HFFc6 (cell line): ENCODE data around the gene MTNR1A. TPM values are rescaled to one million over a fixed set of nuclear protein-coding genes. Genes with fewer than 3 reads are reported as not detected.

Experiments used
- DNase-seq: peaks from one replicate; pipeline ENCODE4 v3.0.0-alpha.2; 2018
- H3K27ac Mint-ChIP-seq: 2 replicates; pipeline ENCODE4 v1.8.0; 2020; ENCODE audit warnings: mild to moderate bottlenecking, mixed read lengths
- H3K27me3 Mint-ChIP-seq: 2 replicates; pipeline ENCODE4 v1.8.0; 2021; ENCODE audit warnings: mild to moderate bottlenecking, moderate library complexity, mixed read lengths; ENCODE audit not compliant: insufficient read depth
- H3K36me3 Mint-ChIP-seq: 2 replicates; pipeline ENCODE4 v1.8.0; 2021; ENCODE audit warnings: low read depth, mixed read lengths
- H3K4me1 Mint-ChIP-seq: 2 replicates; pipeline ENCODE4 v1.8.0; 2020; ENCODE audit warnings: low read depth, mixed read lengths
- H3K4me3 Mint-ChIP-seq: 2 replicates; pipeline ENCODE4 v1.8.0; 2020; ENCODE audit warnings: mild to moderate bottlenecking, moderate library complexity, mixed read lengths
- H3K9me3 Mint-ChIP-seq: 2 replicates; pipeline ENCODE4 v1.8.0; 2020; ENCODE audit warnings: mild to moderate bottlenecking, mixed read lengths
- long read RNA-seq: library from polyadenylated mRNA; unstranded; transcript quantifications from one replicate; pipeline ENCODE4 v2.0.0, GENCODE V29; 2019
- total RNA-seq, 6 experiments: library from RNA; stranded (reverse); fragmentation: NEBNext Ultra II Directional; extraction: Animal tissue kit (Norgen Biotek cat#: 25700); gene quantifications; 2 replicates in 1 of 6; 3 replicates in 5 of 6; pipeline ENCODE4 v1.2.3, GENCODE V29; 2021
- TF ChIP-seq, protein P1 (sequence below): fragments of 200-600 bp; sonication (generic); IDR thresholded peaks from 2 replicates; pipeline ENCODE4 v1.5.0; 2021; ENCODE audit warnings: antibody characterized with exemption, mild to moderate bottlenecking

Gene MTNR1A
- not detected for total RNA-seq
- long read RNA-seq: 0 reads

DNA sequence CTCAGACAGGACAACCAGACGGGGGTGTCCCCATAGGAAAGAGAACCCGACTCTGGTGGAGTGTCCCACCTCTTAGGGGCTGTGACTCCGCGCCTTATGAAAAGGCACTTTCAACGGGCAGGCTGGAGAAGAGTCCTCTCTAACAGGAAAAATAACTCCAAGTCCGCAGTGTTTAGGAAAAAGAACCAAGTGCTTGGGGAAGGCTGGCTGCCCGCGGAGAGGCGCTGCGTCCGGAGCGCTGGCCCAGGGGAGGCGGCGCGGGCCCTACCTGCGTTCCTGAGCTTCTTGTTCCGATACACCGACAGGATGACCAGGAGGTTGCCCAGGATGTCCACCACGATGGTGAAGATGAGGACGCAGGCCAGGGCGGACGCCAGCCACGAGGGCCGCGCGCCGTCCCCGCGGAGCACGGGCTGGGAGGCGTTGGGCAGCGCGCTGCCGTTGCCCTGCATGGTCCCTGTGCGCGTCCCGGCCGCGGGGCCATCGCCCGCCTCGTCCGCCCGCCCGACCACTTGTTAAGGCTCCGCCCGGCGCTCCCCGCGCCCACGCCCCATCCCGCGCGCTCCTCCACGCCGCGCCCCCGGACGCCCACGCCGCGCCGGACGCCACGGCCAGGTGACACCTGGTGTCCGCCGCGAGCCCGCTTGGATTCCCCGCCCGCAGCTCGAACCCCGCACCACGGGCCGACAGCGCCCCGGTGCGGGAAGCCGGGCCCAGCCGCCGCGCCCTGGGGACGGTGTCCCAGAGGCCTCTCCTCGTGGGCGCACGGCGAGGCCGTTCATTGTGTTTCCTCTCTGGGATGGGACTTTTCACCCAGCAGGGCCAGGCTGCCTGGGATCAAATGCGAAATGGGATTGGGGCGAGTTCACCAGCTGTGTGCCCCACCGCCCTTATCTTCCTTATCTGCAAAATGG, at the start of gene MTNR1A:
TSS of gene MTNR1A (minus strand) at position 654 of the 914 bp plus-strand sequence. CDS start at position 452, 202 bp downstream.
- TF ChIP-seq, protein P1, sequence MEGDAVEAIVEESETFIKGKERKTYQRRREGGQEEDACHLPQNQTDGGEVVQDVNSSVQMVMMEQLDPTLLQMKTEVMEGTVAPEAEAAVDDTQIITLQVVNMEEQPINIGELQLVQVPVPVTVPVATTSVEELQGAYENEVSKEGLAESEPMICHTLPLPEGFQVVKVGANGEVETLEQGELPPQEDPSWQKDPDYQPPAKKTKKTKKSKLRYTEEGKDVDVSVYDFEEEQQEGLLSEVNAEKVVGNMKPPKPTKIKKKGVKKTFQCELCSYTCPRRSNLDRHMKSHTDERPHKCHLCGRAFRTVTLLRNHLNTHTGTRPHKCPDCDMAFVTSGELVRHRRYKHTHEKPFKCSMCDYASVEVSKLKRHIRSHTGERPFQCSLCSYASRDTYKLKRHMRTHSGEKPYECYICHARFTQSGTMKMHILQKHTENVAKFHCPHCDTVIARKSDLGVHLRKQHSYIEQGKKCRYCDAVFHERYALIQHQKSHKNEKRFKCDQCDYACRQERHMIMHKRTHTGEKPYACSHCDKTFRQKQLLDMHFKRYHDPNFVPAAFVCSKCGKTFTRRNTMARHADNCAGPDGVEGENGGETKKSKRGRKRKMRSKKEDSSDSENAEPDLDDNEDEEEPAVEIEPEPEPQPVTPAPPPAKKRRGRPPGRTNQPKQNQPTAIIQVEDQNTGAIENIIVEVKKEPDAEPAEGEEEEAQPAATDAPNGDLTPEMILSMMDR: no peak
- no peak within 1 kb of the TSS for H3K27ac Mint-ChIP-seq

DNA sequence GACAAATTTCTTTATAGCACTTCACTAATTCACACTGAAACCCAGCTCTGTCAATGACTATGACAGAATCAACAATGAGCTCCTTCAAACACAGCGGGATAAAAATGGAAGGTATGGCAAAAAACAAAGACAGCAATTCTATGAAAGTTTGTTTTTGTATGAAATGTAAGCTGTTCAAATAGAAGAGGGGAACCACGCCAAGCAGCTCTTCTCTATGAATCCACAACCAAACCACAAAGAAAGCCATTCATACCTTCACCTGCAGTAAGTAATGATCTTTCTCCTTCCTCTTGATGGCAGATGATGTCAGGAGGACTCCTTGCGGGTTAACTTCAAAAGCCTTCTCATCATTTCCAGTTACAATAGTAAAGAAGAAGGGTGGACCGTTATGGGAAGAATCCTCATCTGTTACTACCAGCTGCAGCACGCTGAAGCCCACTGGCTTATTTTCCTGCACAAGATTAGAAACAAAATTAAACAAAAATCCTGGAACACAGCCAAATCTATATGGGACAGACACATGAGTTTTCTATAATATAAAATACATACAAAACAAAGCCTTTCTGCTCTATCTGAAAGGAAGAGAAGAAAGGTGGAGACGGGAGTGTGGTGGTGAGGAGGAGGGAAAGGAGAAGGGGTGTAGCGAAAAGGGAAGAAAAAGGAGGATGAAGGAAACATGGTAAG, 48.9 kb upstream of the MTNR1A start:
- Mint-ChIP-seq H3K27ac (peak overlapping the region; percentile 19), H3K27me3 (peaks cover 4% of the 10 kb centered on the region), H3K9me3 (no peaks in the 10 kb centered on the region), H3K36me3 (peaks cover 88% of the 10 kb centered on the region), H3K4me1 (peaks cover 27% of the 10 kb centered on the region), H3K4me3 (no peak overlapping the region; the same call in 1 of the 2 replicates)
- DNase-seq: no peak
- TF ChIP-seq, protein P1: no peak

More for the DNA sequence above, at the start of gene MTNR1A:
- no peak for DNase-seq
- H3K36me3 Mint-ChIP-seq: no peaks in the 10 kb centered on the region; the same call in 1 of the 2 replicates
- no peaks in the 10 kb centered on the region for H3K9me3 Mint-ChIP-seq
- H3K4me3 Mint-ChIP-seq: peak within 1 kb of the TSS; percentile 69
- H3K27me3 Mint-ChIP-seq: peaks cover 6% of the 10 kb centered on the region
- peaks cover 31% of the 10 kb centered on the region for H3K4me1 Mint-ChIP-seq

DNA sequence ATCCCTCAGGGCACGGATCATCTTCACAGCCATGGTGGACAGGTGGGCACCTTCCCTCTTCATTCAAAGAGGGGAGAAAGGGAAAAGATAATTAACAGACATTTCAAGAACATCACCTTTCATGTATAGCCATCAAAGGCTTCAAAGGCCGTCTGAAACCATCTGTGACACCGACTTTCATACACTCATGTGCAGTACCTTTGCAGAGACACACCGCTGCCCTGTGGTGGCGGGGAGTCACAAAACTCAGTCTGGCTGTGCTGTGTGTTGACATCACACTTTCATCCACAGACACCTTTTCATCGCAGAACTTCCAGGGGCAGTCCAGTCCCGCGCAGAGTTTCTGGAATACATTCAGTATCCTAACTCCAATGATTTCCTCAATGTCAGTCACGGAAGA, 47.6 kb upstream of the MTNR1A start:
- peak overlapping the region; percentile 27; the same call in 1 of the 2 replicates for H3K4me3 Mint-ChIP-seq
- H3K27me3 Mint-ChIP-seq: peaks cover 6% of the 10 kb centered on the region
- H3K9me3 Mint-ChIP-seq: no peaks in the 10 kb centered on the region
- peaks cover 88% of the 10 kb centered on the region for H3K36me3 Mint-ChIP-seq
- no peak for DNase-seq
- TF ChIP-seq, protein P1: no peak
- no peak overlapping the region for H3K27ac Mint-ChIP-seq
- H3K4me1 Mint-ChIP-seq: peaks cover 24% of the 10 kb centered on the region

DNA sequence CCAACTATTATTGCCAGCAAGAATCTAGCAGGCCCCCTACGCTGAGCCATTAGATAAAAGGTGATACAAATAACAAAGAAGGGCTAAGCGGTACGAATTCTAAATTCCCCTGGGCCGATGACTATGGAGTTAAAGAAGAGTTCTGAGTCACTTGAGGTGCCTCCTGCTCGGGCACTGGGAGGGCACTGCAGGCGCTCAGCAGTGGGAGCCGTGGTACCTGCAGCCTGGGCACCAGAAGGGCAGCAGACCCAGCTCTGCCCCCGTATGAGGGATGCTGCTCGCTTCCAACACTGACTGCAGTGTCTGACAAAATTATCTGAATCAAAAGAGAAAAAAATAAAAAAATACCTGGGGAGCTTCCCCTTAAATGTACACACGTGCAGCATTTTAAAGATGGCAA, 44.1 kb upstream of the MTNR1A start:
- Mint-ChIP-seq H3K4me1 (no peaks in the 10 kb centered on the region), H3K27ac (no peak overlapping the region), H3K4me3 (no peak overlapping the region), H3K9me3 (no peaks in the 10 kb centered on the region), H3K36me3 (peaks cover 91% of the 10 kb centered on the region), H3K27me3 (peaks cover 8% of the 10 kb centered on the region)
- DNase-seq: no peak
- TF ChIP-seq, protein P1: no peak

DNA sequence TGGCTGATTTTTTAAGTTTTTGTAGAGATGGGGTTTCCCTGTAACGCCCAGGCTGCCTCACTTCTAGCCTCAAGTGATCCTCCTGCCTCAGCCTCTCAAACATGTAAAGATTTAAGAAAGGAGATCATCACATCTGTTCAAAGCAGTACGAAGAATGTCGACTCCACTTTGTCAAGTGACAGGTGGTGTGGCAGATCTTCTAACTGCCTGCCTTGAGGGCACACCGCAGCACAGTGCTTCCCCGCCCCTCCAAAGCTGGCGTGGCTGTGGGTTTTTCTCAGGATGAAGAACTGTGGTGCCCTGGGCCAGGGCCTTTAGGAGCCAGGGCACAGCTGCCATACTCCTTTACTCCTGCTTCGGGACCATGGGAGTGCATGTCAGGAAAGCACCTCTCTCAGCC, 43.3 kb upstream of the MTNR1A start:
- no peak for DNase-seq
- H3K9me3 Mint-ChIP-seq: no peaks in the 10 kb centered on the region
- H3K4me3 Mint-ChIP-seq: no peak overlapping the region
- H3K27ac Mint-ChIP-seq: no peak overlapping the region
- H3K27me3 Mint-ChIP-seq: peaks cover 8% of the 10 kb centered on the region
- H3K36me3 Mint-ChIP-seq: peaks cover 83% of the 10 kb centered on the region
- TF ChIP-seq, protein P1: no peak
- no peaks in the 10 kb centered on the region for H3K4me1 Mint-ChIP-seq
